GM21360 (cell line): ENCODE results near the gene CORO2B.
"Not testable (repeated sequence)": the region's sequence is repeated elsewhere in the genome, so short reads cannot be mapped to it uniquely, and the experiment has no call there.

ENCODE experiments used
- ATAC-seq: cut with Tn5 transposase; IDR thresholded peaks from one replicate; pipeline ENCODE4 v1.9.1; 2021; ENCODE audit warnings: mild to moderate bottlenecking, moderate library complexity; ENCODE audit not compliant: unreplicated experiment

CORO2B gene

GRCh38 chr15:68667800-68668625, 89.2 kb downstream of the CORO2B start:
- ATAC-seq: no peak

- ATAC-seq: no peak
Observed at GRCh38 chr15:68668926-68669600, 90.3 kb downstream of the CORO2B start.

DNA sequence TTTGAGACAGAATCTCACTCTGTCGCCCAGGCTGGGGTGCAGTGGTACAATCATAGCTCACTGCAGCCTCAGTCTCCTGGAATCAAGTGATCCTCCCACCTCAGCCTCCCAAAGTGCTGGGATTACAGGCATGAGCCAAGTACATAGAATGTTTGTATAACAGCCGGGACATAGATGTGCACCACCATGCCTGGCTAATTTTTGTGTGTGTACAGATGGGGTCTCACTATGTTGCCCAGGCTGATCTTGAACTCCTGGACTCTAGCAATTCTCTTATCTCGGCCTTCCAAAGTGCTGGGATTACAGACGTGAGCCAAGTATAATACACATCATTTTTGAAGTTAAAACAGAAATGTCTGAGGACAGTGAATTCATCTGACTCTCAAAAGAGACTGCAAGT, 93.5 kb downstream of the CORO2B start:
- no peak for ATAC-seq

GRCh38 chr15:68672781-68673205, 94.0 kb downstream of the CORO2B start:
- no peak for ATAC-seq

DNA sequence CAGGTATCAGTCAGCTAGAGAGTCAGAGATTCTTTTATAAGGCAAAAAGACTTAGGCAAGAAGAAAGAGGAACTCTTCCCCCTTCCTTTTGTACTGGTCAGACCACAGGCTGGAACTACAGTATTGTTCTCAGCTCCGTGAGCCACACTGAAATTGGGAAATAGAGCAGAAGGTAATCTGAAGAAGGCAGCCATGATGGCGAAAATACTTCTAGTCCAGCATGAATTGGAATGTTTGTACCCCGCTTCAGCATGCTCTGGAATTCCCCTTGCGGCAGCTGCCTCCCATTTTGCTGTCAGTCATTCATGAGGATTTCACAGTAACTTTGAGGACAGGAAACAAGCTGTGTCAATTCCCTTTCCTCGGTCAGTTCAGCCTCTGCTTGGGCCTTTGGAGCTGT, 96.2 kb downstream of the CORO2B start:
- no peak for ATAC-seq

DNA sequence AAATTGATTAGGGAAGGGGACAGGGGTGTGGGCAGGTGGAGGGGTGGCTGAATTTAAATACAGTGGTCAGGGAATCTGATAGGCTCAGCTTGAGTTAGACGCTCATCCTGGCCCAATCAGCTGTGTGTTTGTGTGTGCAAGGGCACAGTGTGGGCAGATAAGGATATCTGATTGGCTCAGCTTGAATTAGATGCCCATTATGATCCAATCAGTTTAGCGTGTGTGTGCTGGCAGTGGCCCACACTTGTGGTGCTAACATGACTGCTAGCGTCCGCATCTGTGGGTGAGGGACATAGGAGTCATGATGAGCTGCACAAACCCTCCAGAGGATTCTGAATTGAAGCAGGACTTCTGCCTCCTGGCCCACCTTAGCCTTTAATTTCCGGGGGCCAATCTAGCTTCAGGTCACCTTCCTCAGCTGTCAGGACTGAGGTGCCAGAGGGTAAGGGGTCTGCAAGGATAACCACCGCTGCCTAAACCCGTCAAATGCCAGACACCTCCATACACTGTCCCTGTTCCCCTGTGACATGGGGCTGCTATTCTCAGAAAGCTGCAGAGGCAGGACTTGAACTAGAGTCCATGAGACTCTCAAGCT, 97.3 kb downstream of the CORO2B start:
- ATAC-seq: no peak

DNA sequence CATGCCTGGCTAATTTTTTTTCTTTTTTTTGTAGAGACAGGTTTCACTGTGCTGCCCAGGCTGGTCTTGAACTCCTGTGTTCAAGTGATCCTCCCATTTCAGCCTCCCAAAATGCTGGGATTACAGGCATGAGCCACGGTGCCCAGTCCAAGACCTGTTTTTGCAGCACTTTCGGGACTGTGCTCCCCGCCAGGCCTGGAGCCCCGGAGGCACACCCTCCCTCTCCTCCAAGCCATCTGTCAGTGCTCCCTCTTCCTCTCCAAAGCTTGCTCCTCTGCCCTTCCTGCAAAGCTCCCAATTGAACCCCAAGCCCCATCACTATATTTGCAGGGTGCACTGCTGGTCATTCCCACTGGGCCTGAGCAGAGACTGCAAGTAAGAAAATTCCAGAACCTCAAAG, 98.1 kb downstream of the CORO2B start:
- ATAC-seq: no peak

GRCh38 chr15:68677996-68678395, 99.2 kb downstream of the CORO2B start:
- no peak for ATAC-seq

DNA sequence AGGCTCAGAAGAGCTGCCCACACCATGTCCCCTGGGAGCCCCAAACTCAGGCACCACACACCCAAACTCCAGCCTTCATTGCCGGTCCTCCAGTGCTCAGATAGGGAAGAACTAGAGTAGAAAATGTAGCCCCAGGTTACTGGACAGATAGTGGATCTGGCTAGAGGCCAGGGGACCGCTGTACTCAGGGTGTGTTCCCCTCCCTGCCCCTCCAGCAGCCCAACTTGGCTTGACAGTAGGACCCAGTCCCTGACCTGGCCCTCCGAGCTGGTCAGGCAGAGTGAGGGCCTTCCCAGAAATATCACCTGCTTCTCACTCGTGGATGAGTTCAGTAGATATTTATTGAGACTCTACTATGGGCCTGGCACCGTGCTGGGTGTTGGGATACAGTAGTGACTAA, 100.0 kb downstream of the CORO2B start:
- no peak for ATAC-seq

- ATAC-seq: no peak
Observed at GRCh38 chr15:68679161-68679560, 100.4 kb downstream of the CORO2B start.

GRCh38 chr15:68679961-68680371, 101.2 kb downstream of the CORO2B start:
- ATAC-seq: no peak

GRCh38 chr15:68680756-68681155, 102.0 kb downstream of the CORO2B start:
- ATAC-seq: not testable (repeated sequence)

GRCh38 chr15:68681836-68682235, 103.0 kb downstream of the CORO2B start:
- no peak for ATAC-seq

DNA sequence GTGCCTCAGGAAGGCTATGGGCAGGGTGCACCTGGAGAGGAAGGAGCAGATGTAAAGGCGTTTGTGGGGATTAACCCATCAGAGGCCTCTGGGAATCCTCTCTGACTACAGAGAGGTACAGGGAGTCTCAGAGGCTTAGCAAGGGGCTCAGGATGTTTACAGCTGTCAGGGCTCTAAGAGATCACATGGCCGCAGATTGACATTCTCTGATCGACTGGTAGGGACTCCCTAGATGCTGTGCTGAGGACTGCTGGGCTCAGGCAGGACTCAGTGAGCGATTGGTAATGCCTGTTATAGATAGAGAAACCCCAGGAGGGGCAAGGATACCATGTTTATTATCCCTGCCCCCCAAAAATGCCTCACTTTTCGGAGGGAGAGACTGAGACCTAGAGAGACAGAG, 103.5 kb downstream of the CORO2B start:
- no peak for ATAC-seq

GRCh38 chr15:68683026-68683425, 104.2 kb downstream of the CORO2B start:
- ATAC-seq: no peak

- ATAC-seq: no peak
Observed at GRCh38 chr15:68683551-68683950, 104.8 kb downstream of the CORO2B start.

DNA sequence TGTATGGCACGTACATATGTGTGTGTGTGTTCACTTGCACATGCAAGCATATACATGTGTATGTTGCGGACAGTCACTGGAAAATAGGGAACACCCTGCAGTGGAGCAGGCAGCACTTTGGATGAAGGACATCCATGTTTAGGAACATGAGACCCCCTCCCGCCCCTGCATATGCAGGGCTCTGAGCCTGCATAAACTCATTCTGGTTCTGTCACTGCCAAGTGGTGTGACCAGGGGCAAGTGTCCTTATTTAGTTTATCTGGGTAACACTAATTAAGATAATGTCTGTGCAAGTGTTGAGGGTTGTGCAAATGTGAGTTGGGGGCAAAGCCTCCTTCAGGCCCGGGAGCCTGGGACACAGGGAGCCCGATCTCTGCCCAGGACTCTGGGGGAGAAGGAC, 105.7 kb downstream of the CORO2B start:
- no peak for ATAC-seq

DNA sequence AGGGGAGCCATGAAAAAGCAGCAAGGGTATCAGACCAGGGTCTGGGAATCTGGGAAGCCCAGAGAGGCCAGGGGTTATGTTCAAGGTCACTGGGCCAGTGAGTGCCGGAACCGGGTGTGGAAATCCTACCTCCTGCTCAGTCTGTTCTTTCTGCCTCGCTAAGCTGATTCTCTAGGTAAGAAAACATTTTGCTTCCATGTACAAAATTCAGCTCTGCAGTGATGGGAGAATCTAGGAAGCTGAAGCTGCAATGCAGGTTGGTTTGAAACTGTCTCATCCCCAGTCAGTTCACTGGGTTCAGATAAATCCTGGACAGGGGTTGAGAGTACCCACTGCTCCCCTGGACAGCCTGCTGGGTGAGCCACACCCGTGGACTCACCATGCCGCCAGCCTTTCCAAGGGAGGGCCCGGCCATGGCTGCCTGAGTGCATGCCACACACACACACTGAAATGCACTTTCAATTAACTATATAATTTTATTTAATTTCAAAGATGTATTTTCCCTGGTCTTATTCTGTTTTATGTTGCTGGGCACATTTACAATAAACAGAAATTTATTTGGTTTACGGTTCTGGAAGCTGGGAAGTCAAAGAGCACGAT, 108.4 kb downstream of the CORO2B start:
- ATAC-seq: no peak

DNA sequence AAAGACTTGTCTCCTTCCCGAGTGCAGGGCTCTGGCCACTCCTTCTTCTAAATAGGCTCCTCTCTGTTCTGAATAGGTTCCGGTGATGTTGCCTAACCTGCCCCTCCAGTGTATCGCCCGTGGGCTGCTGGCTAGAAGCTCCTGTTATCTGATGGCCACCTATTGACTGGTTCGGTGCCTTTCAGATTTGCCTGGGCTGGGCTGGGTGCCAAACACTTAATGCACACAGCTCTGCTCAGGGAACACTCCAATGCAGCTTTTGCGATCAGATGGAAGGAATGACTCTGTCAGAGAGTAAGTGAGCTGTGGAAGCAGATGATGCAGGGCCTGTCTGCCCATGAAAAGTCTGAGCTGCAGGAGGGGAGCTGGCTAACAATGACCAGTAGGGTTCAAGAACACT, 112.9 kb downstream of the CORO2B start:
- no peak for ATAC-seq

GRCh38 chr15:68693071-68693470, 114.3 kb downstream of the CORO2B start:
- ATAC-seq: no peak

DNA sequence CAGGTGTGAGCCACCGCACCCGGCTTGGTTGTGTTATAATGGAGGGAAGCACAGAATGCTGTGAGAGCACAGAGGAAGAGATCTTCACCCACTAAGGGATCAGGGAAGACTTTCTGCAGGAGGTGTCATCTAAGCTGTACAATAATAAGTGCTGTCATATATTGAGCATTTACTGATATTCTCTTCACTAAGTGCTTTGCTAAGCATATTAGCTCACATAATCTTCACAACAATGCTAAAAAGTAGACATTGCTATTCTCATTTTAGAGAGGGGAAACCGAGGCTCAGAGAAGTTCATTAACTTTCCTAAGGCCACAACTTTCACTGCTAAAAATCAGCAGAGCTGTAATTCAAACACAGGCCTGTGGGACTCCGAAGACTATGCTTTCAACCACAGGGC, 115.3 kb downstream of the CORO2B start:
- no peak for ATAC-seq
